ENCODE results near the gene SPIN1.

The SPIN1 gene

DNA sequence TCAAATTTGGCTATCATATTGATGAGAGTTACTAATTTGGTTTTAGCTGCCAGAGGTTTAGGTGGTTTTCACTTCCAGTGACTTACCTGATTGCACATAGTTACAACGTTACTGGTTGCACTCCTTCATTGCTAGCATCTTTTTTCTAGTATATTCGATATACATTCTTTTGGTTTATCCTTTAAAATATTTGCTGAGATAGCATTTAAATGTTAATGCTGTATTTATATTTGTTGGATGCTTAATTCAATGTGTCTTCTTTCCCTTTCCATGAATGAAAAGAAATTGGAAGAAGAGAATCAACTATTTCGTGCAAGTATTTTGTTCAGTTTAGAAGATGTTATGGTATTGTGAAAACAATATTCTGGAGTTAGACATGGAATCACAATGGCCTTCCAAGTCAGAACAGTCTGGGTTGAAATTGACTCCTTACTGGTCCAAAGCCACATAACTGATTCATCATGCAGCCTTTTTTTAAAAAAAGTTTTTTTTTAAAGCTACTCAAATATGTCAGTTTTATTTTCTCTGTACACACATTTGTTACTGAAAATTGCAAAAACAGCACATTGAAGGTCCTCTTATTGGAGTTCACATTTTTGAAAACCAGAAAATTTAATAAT is 2.2 kb downstream of the SPIN1 start:
- no peak for DNase-seq

DNA sequence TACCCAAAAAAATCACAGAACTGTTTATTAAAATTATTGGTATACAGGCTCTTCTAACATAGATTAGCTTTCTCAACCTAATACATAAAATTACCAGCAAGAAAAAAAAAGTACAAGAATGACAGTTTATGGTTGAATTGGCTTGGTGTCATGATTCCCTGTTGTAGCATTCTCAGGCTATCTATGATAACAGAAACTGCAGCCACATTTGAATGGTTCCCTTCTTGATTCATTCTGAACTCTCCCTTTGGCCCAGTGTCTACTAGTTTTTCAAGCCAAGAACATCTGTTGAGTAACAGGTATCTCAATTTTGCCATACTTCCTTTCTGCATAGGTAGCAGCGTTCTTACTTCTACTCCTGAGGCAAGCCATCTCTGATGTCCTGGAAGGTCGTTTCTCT is 3.0 kb downstream of the SPIN1 start:
- DNase-seq, result no peak

DNA sequence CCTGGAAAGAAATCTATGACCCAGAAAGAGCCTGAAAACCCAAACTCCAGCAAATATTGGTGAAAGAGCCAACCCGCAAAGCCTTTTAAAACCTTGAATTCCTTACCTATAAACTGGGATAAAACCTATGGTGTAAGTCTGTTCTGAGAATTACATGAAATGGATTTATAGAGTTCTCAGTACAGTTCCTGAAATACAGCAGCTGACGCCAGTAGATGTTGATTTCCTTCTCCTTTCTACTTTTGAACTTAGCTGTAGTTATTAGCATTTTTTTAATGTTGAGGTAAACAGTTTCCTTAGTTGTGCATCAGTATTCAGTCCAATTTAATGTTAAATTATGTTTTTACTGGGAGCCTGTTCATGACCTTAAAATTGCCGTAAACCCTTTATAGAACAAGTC is 3.7 kb downstream of the SPIN1 start:
- DNase-seq, result no peak

DNA sequence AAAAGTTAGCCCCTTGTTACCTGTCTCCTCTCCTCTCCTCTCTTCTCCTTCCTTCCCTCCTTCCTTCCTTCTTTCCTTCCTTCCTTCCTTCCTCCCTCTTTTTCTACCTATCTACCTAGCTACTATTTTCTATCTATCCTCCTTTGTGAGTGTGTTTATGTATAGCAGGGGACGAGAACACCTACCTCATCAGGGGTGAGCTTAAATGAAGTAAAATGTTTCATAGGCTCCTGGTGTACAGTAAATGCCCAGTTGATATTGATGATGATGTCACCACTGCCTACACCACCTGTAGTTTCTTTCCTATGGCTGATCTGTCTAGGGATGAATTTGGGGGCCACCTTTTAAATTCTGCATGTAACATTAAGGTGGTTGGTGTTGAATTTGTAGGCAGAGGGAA is 4.3 kb downstream of the SPIN1 start:
- DNase-seq, result no peak

DNA sequence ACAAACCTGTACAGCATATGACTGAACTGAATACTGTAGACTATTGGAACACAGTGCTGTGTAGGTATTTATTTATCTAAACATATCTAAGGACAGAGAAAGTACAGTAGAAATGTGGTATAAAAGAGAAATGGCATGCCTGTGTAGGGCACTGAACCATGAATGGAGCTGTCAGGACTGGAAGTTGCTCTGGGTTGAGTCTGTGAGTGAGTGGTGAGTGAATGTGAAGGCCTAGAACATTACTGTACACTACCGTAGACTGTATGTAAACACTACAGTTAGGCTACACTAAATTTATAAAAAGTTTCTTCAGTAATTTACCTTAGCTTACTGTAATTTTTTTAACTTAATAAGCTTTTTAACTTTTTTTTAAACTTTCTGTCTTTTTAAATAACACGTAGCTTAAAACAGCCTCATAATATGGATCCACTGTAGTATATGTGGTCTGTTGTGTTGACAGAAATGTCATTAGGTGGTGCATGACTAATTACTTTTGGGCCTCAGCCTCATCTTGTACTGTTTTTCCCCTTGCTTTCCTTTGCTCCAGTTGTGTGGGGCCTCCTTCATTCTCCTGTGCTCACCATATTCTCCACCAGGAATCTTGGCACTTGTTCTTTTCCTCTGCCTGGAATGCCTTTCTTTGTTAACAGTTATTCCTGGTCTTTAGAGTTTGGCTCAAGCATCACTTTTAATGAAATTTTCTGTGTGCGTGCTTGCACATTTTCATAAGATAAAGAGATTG is 8.8 kb downstream of the SPIN1 start:
- no peak for DNase-seq

DNA sequence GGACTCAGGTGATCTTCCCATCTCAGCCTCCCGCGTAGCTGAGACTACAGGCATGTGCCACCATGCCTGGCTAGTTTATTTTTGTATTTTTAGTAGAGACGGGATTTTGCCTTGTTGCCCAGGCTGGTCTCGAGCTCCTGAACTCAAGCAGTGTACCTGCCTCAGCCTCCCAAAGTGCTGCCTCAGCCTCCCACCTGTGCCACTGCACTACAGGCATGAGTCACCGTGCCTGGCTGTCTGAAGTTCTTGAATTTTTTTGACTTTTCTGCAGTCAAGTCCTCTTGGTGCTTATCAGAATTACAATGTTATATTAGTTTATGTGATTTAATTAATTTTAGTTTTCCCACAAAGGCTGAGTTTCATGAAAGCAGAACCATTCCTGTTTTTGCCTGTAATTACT is 9.8 kb downstream of the SPIN1 start:
- no peak for DNase-seq

DNA sequence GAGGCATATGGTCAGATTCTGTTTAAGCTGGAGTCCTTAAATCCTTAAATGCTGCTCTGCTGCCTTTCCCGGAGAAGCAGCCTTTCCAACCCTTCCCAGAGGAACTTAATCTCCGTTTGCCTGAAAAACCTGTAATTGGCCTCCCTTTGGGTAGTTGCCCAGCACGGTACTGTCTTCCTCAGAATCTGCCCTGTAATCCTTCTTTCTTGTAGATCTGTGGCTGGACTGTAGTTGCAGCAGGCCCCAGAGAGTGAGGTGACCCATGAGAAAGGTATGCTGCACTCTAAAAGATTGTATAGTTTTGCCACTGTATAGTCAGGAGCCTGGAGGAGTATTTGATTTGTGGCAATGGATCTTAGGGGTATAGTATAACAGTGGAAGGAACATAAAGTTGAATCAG is 11.7 kb downstream of the SPIN1 start:
- DNase-seq, result no peak

DNA sequence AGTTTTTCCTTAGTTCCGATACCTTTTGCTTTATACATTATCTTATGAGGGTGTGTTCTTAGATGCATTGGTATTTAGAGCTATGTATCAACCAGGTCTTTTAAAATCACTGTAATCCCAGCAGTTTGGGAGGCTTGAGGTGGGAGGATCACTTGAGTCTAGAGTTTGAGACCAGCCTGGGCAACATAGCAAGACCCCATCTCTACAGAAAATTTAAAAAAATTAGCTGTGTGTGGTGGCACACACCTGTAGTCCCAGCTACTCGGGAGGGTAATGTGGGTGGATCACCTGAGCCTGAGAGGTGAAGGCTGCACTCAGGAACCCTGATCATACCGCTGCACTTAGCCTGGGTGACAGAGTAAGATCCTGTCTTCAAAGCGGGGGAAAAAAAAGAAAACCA is 15.1 kb downstream of the SPIN1 start:
- no peak for DNase-seq

DNA sequence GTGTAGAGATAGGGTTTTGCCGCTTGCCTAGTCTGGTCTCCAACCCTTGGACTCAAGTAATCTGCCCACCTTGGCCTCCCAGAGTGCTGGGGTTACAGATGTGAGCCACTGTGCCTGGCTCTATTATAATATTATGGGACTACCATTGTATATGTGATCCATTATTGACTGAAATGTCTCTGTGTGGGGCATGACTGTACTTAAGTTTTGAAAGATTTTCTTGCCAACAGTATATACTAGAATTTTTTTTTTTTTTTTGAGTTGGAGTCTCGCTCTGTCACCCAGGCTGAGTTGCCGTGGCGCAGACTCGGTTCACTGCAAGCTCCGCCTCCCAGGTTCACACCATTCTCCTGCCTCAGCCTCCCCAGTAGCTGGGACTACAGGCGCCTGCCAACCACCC is 17.8 kb downstream of the SPIN1 start:
- no peak for DNase-seq

DNA sequence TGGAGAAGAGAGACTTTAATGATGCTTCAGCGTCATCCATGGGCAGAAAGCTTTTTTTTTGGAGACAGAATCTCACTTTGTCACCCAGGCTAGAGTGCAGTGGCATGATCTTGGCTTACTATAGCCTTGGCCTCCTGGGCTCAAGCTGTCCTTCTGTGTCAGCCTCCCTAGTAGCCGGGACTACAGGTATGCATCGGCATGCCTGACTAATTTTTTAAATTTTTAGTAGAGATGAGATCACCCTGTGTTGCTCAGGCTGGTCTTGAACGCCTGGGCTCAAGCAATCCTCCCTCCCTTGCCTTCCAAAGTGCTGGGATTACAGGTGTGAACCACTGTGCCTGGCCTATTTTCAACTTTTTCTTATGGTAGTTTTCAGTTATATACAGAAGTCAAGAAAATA is 23.2 kb downstream of the SPIN1 start:
- DNase-seq, result no peak

DNA sequence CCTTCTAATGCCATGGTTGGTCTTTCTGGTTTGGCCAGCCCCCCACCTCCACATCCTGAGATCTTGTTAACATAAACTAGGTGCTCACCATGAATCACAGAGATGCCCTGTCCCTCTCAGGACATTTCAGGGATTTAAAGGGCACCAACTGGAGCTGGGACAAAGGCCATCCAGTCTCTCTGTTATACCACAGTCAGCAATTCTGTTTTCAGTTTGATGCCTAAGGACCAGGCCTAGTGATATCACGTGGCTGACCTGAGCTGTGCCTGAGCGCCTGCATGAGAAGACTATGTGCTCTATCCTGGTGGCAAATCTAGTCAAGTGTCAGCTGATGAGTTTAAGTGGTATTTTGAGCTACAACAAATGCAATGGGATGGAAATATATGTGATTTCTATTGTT is 26.1 kb downstream of the SPIN1 start:
- no peak for DNase-seq

DNA sequence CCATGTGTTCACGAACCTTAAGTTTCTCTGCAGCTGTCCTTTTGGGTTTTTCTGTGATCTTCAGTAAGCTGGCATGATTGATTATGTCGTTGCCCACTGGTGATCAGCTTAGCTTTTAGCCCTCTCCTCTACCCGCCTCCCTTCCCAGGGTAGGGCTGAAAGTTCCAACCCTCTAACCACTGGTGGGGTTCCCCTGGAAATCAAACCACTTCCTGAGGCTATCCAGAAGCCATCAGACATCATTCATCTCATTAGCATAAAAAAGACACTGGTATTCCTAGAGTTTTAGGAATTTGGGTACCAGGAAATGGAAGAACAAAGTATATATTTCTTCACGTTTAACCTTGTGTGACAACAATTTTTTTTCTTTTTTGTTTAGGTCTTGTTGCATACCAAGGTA is 29.8 kb downstream of the SPIN1 start:
- DNase-seq, result no peak

DNA sequence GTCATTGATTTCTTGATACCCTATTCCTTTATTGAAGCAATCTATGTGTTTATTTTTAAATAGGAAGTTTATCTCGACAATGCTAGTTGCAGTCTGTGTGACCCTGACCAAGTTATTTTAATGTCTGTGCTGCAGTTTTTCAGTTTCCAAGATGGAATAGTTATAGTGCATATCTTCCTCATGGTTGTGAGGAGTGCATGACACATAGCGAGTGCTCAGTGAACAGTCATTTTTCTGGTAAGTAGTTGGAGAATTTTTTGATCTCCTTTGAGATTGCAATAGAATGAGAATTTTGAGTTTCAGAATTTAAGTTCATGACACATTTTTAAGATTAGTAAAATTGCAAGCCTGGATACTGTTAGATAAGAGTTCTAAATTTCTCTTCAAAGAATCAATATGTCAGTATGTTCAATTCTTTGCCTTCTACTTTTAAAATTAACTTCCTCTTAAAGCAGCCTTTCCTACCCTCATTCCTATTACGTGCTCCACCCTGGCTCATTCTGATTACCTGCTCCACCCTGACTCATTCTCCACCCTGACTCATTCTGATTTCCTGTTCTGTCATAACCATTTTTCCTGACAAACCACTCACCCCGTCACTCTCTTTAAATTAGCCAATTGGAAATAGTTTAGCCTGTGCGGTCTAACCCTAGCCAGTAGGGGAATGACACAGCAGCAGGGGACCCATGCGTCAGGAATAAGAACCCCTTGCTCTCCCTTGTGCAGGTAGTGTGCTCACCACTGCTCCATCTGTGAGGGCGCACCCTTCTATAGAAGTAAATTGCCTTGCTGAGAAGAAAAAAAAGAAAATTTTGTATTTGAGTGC is 30.7 kb downstream of the SPIN1 start:
- no peak for DNase-seq

DNA sequence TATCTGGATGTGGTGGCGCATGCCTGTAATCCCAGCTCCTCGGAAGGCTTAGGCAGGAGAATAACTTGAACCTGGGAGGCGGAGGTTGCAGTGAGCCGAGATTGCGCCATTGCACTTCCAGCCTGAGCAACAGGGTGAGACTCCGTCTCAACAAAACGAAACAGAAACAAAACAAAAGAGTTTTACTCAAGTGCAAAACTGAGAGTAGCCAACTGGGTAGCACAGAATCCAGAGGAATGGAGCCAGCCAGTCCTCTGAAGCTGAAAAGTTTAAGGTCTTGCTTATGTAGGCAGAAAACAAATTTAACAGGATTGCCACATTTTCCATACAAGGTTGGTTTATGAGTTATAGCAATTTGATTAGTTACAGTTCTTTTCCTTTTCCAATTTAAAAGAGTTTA is 32.0 kb downstream of the SPIN1 start:
- DNase-seq, result no peak

DNA sequence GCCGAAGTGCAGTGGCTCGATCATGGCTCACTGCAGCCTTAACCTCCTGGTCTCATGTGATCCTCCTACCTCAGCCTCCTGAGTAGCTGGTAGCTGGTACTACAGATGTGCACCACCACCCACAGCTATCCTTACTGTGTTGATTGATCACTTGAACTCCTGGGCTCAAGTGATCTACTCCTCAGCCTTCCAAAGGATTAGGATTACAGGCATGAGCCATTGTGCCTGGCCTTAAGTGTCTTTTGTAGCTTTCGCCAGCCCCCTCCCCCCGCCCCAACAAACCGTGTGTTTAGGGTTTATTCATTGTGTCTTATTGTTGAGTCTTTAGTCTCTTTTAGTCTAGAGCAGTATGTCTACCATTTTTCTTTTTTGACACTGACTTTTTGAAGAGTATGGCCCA is 33.1 kb downstream of the SPIN1 start:
- DNase-seq, result no peak

DNA sequence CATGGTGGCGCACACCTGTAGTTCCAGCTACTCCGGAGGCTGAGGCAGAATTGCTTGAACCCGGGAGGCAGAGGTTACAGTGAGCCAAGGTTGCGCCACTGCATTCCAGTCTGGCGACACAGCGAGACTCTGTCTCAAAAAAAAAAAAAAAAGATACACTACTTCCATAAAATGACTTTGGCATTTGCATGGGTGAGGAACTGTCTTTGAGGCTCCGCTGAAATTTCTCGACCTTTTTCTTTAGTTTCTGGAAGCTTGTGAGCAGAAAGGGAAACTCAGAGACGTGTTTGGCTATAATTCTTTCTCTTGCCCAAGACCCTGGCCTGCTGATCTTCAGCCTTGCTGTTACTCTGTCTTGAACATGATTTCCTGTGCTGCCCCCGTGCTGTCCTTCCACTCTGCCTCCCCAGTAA is 37.3 kb downstream of the SPIN1 start:
- no peak for DNase-seq

DNA sequence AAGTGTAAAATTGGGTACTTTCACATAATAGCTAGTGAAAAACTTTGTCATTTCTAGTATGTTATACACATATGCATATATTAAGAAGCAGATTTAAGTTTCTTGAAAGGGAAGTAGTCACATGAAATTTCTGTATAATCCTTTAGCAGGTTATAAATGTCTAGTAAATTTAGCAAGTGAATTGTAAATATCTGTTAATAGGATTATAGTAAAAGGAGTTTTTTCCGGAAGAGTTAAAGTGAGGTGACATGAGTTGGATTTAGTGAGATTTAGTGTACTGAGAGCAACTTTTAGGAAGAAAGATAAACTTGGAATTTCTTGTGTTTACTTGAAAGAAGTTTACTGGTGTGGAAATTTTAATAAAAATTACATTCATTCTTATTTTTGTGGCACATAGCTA is 38.4 kb downstream of the SPIN1 start:
- DNase-seq, result no peak

DNA sequence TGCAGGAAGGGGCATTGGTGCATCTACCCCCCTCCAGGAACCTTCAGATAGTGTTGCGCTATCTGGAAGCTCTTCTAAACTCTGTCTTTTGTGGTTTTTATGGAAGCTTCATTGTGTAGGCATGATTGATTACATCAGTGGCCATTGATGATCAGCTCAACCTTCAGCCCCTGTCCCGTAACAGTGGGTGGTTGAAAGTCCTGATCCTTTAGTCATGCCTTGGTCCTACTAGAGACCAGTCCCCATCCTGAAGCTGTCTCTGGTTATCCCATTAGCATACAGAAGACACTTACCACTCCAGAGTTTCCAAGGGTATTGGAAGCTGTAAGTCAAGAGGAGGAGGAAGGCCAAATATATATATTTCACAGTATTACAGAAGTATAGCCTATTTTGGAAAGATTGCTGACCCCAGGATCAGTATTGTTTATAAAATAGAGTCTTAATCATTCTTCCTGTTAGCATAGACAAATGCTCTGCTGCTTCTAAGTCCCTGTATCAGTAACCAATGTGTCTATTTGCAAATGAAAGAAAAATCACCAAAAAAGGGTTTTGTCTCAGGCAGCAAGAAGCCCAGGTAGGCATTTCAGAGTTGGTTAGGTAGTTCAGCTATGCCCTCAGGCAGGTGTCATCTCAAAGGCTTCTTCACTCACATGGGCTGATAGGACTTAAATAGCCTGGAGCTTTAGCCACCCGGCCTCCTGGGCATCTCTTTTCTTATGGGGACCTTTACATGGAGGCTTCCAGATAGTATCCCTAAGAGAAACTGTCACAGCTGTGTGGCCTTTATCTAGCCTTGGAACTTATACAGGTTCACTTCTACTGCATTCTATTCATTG is 41.6 kb downstream of the SPIN1 start:
- no peak for DNase-seq

DNA sequence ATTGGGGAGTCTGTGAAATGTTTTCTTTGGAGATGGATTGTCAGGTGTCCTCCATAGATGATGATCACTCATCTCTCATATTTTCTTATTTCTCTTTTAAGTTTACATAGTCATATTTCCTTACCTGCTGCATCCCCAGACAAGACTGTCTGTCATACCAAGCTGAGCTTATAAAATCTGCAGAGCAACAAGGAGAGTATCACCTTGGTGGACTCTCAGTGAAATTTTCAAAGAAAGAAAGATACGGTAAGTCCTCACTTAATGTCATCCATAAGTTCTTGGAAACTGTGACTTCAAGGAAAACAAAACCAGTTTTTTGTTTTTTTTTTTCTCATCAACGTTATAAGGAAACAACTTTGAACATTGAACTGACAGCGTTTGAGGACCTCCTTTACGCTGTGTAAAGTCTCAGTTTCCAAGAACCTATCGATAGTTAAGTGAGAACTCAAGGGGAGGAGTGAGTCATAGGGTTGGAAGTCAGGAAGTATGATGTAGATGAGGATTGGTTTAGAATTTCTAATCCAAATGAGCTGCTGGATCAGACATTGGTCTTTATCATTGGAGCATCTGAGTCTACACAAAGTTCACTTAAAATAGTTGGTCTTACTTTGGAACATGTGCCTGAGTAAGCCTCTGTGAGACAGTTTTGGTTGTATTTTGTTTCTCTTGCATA is 45.5 kb downstream of the SPIN1 start:
- no peak for DNase-seq

DNA sequence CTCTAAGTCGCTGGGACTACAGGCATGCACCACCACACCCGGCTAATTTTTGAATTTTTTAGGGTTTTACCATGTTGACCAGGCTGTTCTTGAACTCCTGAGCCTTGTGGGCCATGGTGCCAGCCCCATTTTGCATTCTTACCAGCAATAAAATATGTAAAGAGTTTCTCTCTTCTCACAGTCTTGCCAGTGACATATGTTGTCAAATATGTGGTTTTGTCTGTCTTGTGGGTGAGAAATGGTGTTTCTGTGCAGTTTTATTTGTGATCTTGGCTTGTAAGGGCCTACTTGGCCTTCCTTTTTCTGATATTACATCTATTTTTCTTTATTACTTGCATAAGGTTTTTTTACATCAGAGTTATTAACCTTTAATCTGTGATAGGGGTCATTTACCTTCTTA is 47.1 kb downstream of the SPIN1 start:
- no peak for DNase-seq

DNA sequence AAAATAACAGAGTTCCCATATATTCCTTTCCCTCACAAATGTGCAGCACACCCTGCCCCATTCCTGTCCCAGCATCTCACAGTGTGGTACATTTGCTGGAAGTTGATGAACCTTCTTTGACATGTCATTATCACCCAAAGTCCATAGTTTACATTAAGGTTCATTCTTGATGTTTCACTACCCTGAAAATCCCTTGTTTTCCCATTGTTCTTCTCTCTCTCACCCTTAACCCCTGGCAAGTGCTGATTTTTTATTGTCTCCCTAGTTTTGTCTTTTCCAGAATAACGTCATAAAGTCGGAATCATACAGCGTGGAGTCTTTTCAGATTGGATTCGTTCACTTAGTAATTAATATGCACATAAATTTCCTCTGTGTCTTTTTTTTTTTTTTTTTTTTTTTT is 48.1 kb downstream of the SPIN1 start:
- no peak for DNase-seq

Measured in DMS79 treated with DMSO at 0.1 percent for 48 hours (cell line).